HepG2 (cell line): Measurements from ENCODE around the gene NCR3LG1. TPM values are rescaled to one million over a fixed set of nuclear protein-coding genes. Genes with fewer than 3 reads are reported as not detected.

Source experiments
- ATF1 ChIP-seq: IDR thresholded peaks from 2 replicates; pipeline ENCODE4 v1.6.1; 2016; ENCODE audit warnings: mild to moderate bottlenecking, control low read depth
- BRD4 ChIP-seq: sonication (generic); formaldehyde crosslinking; IDR thresholded peaks from 2 replicates; pipeline ENCODE4 v1.4.0; 2020; ENCODE audit warnings: missing genetic modification reagents
- GABPB1 ChIP-seq: IDR thresholded peaks from 2 replicates; pipeline ENCODE4 v1.6.1; 2016; ENCODE audit warnings: mild to moderate bottlenecking, missing genetic modification reagents, moderate library complexity, missing compliant biosample characterization
- GFI1 ChIP-seq: sonication (generic); formaldehyde crosslinking; IDR thresholded peaks from 2 replicates; pipeline ENCODE4 v1.5.0; 2020; ENCODE audit warnings: missing genetic modification reagents, mild to moderate bottlenecking, borderline replicate concordance
- MBNL3 ChIP-seq: fragments of 250-450 bp; sonication (Bioruptor Pico); conservative IDR thresholded peaks from 2 replicates; pipeline ENCODE4 v1.8.0; 2022; ENCODE audit warnings: mild to moderate bottlenecking, inconsistent platforms
- MEIS1 ChIP-seq: sonication (generic); formaldehyde crosslinking; IDR thresholded peaks from 2 replicates; pipeline ENCODE4 v1.9.0; 2021; ENCODE audit warnings: mild to moderate bottlenecking, missing genetic modification reagents, moderate library complexity, borderline replicate concordance
- MXD4 ChIP-seq: IDR thresholded peaks from 2 replicates; pipeline ENCODE4 v1.6.1; 2016; ENCODE audit warnings: mild to moderate bottlenecking, missing biosample characterization, missing genetic modification reagents
- NFYC ChIP-seq: IDR thresholded peaks from 2 replicates; pipeline ENCODE4 v1.6.1; 2016; ENCODE audit warnings: missing genetic modification reagents, missing compliant biosample characterization
- RNF2 ChIP-seq: fragments of 450-650 bp; conservative IDR thresholded peaks from 2 replicates; pipeline ENCODE4 v1.6.1; 2016; ENCODE audit warnings: low read depth
- SNAPC4 ChIP-seq: sonication (generic); formaldehyde crosslinking; IDR thresholded peaks from 2 replicates; pipeline ENCODE4 v1.4.0; 2020; ENCODE audit warnings: mild to moderate bottlenecking, missing genetic modification reagents
- ZBTB25 ChIP-seq: IDR thresholded peaks from 2 replicates; pipeline ENCODE4 v1.6.1; 2018; ENCODE audit warnings: missing genetic modification reagents
- ZBTB38 ChIP-seq: sonication (generic); formaldehyde crosslinking; IDR thresholded peaks from 2 replicates; pipeline ENCODE4 v1.5.1; 2020; ENCODE audit warnings: mild to moderate bottlenecking, missing genetic modification reagents
- ZNF430 ChIP-seq: sonication (generic); formaldehyde crosslinking; IDR thresholded peaks from 2 replicates; pipeline ENCODE4 v1.9.0; 2021; ENCODE audit warnings: mild to moderate bottlenecking, missing genetic modification reagents
- ZNF503 ChIP-seq: sonication (generic); formaldehyde crosslinking; IDR thresholded peaks from 2 replicates; pipeline ENCODE4 v1.4.0; 2020; ENCODE audit warnings: missing genetic modification reagents
- ZNF530 ChIP-seq: sonication (generic); formaldehyde crosslinking; IDR thresholded peaks from 2 replicates; pipeline ENCODE4 v1.5.0; 2020; ENCODE audit warnings: low read depth, mild to moderate bottlenecking, missing genetic modification reagents
- polyA plus RNA-seq, 8 experiments: library from polyadenylated mRNA; depleted of rRNA in 3 of 8; stranded (reverse) in 7 of 8; unstranded in 1 of 8; fragments of >200 nt; fragmentation: Illumina TruSeq in 4 of 8; extraction: Trizol in 4 of 8; gene quantifications; 2 replicates each; pipeline versions ENCODE4 v1.2.1 to v1.2.3, GENCODE V29; 2011 to 2016; ENCODE audit warnings: low read depth in 4 of 8, missing spikeins in 1 of 8, mixed read lengths in 1 of 8; ENCODE audit not compliant: insufficient read depth in 1 of 8
- total RNA-seq, 5 experiments: library from RNA; depleted of rRNA; stranded (reverse); fragments of >200 nt; fragmentation: Illumina TruSeq; extraction: Trizol; gene quantifications; 2 replicates each; pipeline ENCODE4 v1.2.3, GENCODE V29; 2016; ENCODE audit warnings: low read depth in 1 of 5
- TF ChIP-seq, protein P1 (sequence below): IDR thresholded peaks from 2 replicates; pipeline ENCODE4 v1.6.1; 2018; ENCODE audit warnings: missing genetic modification reagents, mild to moderate bottlenecking, missing compliant biosample characterization
- TF ChIP-seq, protein P2 (sequence below): sonication (generic); formaldehyde crosslinking; IDR thresholded peaks from 2 replicates; pipeline ENCODE4 v1.4.0; 2020; ENCODE audit warnings: missing genetic modification reagents, borderline replicate concordance

NCR3LG1 gene
- total and polyA plus RNA-seq, 2 of the 13 experiments (the other 11 are each of a cell fraction or from before 2014, with no cell fraction given) = 16.1 to 25.1 TPM

GRCh38 chr11:17351510-17352176 lies at the start of gene NCR3LG1 (continued):
- TF ChIP-seq MXD4 (CRISPR knock-in tag) (peak; percentile 63; the same call in 1 of the 2 replicates), GFI1 (CRISPR knock-in tag) (peak; percentile 58; the same call in 1 of the 2 replicates), NFYC (0 out of 2 replicates have a peak, but pooled peaks have one; percentile 21), SNAPC4 (peak; percentile 78; the same call in 1 of the 2 replicates), ZBTB38 (peak; percentile 40; the same call in 1 of the 2 replicates), MEIS1 (0 out of 2 replicates have a peak, but pooled peaks have one; percentile 23), RNF2 (peak; percentile 91), MBNL3 (CRISPR knock-in tag) (no peak), ZBTB25 (CRISPR knock-in tag) (0 out of 2 replicates have a peak, but pooled peaks have one; percentile 53), GABPB1 (peak; percentile 73; the same call in 1 of the 2 replicates), ZNF503 (CRISPR knock-in tag) (0 out of 2 replicates have a peak, but pooled peaks have one; percentile 49), ZNF530 (CRISPR knock-in tag) (no peak), ATF1 (CRISPR knock-in tag) (peak; percentile 74), ZNF430 (CRISPR knock-in tag) (peak; percentile 67; the same call in 1 of the 2 replicates), BRD4 (CRISPR knock-in tag) (no peak)
- TF ChIP-seq, protein P1, sequence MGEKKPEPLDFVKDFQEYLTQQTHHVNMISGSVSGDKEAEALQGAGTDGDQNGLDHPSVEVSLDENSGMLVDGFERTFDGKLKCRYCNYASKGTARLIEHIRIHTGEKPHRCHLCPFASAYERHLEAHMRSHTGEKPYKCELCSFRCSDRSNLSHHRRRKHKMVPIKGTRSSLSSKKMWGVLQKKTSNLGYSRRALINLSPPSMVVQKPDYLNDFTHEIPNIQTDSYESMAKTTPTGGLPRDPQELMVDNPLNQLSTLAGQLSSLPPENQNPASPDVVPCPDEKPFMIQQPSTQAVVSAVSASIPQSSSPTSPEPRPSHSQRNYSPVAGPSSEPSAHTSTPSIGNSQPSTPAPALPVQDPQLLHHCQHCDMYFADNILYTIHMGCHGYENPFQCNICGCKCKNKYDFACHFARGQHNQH (CRISPR knock-in tag) = peak; percentile 39; the same call in 1 of the 2 replicates
- TF ChIP-seq, protein P2, sequence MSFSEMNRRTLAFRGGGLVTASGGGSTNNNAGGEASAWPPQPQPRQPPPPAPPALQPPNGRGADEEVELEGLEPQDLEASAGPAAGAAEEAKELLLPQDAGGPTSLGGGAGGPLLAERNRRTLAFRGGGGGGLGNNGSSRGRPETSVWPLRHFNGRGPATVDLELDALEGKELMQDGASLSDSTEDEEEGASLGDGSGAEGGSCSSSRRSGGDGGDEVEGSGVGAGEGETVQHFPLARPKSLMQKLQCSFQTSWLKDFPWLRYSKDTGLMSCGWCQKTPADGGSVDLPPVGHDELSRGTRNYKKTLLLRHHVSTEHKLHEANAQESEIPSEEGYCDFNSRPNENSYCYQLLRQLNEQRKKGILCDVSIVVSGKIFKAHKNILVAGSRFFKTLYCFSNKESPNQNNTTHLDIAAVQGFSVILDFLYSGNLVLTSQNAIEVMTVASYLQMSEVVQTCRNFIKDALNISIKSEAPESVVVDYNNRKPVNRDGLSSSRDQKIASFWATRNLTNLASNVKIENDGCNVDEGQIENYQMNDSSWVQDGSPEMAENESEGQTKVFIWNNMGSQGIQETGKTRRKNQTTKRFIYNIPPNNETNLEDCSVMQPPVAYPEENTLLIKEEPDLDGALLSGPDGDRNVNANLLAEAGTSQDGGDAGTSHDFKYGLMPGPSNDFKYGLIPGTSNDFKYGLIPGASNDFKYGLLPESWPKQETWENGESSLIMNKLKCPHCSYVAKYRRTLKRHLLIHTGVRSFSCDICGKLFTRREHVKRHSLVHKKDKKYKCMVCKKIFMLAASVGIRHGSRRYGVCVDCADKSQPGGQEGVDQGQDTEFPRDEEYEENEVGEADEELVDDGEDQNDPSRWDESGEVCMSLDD = 0 out of 2 replicates have a peak, but pooled peaks have one; percentile 33
